ENCODE data around the gene NKD1.
"Not testable (repeated sequence)": the region's sequence is repeated elsewhere in the genome, so short reads cannot be mapped to it uniquely, and the experiment has no call there.

NKD1 gene

DNA sequence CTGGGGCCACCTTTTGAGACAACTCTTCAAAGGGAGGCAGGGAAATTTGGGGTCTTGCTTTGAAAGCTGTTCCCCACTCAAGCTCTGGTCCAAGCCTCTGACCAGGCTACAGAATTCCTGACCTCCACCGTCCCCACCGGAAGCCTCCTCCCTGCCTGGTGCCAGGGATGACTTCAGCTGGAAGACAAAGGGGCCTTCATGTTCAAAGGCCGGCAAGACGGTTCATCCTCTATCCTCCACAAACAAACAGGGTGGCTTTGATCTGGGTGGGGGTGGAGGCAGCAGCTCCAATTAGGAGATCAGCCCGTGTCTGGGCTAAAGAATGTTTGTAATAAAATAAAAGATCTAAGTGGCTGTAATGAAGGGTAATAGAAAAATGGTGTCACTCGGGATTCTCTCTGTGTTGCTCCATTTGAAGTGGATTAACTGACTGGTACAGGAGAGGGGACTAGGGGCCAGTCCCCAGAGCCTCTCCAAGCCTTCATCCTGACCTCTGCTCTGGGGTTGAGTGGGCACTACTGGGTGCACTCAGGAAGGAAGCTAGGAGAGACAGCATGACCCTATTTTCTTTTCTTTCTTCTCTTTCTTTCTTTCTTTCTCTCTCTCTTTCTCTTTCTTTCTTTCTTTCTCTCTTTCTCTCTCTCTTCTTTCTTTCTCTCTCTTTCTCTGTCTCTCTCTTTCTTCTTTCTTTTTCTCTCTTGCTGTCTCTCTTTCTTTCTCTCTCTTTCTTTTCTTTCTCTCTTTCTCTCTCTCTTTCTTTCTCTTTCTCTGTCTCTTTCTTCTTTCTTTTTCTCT, 27.5 kb upstream of the NKD1 start:
- no peak for DNase-seq

DNA sequence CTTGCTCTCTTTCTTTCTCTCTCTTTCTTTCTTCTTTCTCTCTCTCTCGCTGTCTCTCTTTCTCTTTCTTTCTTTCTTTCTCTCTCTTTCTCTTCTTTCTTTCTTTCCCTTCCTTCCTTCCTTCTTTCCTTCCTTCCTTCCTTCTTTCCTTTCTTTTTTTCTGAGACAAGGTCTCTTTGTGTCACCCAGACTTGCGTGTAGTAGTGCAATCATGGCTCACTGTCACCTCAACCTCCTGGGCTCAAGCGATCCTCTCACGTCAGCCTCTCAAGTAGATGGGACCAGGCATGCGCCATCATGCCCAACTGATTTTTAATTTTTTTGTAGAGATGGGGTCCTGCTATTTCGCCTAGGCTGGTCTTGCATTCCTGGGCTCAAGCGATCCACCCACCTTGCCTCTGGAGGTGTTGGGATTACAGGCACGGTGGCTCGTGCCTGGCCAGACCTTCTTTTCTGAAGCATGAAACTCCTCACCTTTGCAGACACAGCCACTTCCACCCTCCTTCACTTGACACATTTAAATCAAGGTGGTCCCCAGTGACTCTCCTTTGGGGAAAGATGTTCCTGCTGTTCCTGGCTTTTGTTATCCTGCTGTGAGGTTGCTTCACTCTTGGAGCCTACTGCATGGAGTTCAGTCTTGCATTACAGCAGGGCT, 26.8 kb upstream of the NKD1 start:
- no peak for DNase-seq

DNA sequence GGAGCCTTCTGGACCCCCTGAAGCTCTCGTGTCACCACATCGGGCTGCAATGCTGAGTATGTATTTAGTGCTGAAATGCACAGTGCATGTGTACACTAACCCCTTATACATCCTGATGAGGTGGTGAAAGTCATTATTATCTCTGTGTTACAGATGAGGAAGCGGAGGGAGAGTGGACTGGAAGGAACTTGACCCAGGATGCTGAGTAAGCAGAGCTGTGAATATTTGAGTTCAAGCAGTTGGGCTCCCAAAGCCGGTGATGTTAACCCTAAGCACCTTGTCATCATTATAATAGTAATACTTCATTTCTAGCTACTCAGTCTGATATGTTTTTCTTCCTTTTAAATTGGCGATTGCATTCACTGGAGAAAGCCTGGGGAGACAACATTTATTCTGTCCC, 25.9 kb upstream of the NKD1 start:
- DNase-seq = no peak

DNA sequence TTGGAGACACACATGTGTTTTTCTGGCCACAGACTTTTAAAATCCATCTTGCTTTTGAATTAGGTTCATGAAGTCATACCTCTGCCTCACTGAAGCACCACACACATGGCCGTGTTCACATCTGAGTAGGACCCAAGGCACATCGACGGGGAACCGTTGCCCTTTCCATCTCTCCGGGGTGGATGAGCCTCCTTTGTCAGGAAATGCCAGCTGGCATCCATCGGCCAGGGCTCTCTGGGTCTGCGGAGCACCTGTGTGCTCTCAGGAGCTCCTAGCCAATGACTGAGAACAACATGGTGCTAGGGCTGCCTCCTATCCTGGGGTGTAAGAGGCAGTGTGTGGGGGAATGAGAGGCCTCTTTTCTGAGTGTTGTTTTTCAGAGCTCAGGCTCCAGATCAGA, 24.5 kb upstream of the NKD1 start:
- no peak for DNase-seq

DNA sequence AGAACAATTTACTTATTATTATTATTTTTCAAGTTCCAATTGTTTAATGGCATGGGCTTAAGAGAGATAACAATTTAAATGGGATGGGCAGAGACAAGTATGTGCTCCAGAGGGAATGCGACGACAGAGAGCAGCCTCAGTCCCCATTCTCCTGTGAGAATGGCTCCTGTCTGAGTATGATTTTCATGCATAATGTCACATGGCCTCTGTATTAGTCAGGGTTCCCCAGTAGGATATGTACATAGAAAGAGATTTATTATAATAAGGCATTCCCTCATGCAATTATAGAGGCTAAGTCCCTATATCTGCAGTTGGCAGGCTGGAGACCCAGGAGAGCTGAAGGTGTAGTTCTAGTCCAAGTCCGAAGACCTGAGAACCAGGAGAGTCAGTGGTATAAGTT, 22.9 kb upstream of the NKD1 start:
- DNase-seq = no peak

DNA sequence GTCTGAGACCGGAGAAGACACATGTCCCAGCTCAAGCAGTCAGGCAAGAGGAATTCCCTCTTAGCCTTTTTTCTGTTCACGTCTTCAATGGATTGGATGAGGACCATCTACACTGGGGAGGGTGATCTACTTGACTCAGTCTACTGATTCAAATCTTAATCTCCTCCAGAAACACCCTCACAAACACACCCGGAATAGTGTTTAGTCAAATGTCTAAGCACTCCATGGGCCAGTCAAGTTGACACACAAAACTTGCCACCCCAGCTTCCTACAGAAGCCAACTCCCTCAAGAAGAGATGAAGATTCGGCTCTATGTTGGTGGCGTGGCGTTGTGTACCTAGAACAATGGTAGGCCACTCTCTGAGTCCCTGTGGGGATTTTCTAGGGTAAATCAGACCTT, 22.5 kb upstream of the NKD1 start:
- no peak for DNase-seq

DNA sequence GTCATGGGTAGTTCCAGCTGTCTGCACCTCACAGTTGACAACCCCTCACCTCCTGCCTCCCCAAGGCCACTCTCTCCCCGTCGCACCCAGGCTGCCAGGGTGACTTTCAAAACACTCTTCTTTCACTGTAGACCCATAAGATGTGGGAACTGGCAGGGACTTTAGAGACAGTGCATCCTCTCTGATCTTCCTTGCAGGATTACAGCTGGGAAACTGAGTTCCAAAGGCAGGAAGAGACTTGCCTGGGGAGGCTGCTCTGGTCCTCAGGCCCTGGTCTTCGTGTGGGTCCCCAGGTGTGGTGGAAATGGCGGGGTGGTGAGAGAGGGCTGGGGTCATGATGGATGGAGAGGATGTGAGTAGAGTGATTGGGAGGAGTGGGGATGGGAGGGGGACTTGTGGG, 21.9 kb upstream of the NKD1 start:
- no peak for DNase-seq

DNA sequence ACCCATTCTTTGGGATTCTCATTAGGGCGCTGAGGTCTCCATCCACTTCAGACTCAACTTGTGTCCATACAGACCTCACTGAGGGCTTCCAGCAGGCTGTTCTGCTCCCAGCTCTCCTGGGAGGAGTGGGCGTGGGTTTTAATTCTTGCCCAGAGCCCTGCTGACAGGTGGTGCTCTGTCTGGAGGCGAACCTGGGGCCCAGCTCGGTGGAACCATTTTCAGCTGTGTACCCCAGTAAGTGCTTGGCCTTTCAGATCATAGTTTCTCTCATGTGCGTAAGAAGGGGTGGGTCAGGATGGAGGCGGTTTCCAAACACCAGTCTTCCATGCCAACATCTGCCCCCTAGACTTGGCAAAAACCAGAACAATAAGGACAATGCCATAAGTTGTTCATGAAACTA, 21.4 kb upstream of the NKD1 start:
- DNase-seq = no peak

DNA sequence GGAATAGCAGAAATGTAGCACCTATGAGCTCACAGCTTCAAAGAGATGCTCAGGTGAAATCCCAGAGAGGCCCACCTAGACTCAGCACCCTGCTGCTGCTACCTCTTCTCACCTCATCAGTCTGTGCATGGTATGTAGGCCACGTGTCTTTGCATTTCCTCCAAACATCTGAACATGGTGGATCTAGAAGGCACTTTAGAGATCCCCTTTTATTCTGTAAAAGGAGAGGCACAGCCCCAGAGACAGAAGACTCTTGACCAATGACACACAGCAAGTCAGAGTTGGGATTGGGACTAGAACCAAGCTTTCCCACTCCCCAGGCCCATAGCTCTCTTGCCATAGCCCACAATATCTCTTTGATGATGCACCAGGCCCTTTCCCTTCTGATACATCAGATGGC, 19.4 kb upstream of the NKD1 start:
- DNase-seq = no peak

DNA sequence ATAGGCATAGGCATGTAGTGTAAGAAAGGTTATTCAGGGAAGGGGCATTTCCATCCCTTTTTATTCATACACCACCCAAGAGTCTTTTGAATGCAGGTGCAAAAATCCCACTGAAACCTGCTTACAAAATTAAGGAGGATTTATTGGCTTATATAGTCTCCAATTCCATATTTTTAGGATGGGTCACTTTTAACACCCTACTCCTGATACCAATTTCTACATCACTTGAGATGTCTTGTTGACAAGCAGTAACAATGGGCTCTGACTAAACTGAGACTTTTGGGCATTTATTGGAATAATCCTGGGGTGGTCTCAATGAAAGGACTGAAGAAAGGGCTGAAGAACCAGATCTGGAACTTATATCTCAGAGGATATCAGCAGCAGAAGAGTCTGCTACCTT, 18.9 kb upstream of the NKD1 start:
- no peak for DNase-seq

DNA sequence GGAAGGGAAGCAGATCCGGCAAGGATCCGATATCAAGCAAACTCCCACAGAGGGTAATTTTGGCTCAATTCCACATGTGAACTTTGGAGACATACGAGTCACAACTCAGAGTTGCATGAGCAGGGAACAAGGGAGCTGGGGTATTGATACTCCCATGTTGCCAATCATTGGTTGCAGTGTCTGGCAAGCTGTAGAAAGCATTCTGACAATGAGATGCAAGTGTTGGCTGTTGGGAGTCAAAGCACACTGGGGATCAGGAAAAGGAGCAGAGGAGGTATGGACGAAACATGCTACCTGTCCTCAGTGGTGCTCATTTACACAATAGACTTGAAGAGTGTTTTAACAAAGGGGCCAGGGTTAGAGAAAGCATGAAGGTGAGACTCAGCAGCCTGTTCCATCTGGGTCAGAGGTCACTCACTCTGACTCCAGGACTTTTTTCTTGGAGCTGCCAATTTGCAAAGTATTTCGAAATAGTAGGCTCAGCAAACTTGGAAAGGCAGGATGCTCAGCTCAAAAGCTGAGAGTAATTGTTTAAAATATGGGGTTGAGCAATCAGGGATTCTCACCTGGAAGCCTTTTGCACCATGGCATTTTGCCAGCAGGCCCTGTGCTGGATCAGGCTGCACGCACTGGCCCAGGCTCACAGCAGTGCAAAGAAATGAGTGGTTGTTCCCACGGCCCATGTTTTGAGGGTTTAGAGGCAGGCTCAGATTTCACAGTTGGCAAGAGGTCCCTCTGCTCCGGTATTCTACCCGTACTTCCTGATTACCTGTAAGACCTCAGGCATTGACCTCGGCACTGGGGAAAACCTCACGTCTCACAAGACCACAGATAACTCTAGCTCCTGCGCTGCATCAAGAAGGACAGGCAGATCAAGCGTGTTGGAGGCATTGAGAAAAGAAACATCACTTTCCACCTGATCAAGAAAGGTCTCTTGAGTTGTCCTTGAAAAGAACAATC, 17.6 kb upstream of the NKD1 start:
- no peak for DNase-seq

DNA sequence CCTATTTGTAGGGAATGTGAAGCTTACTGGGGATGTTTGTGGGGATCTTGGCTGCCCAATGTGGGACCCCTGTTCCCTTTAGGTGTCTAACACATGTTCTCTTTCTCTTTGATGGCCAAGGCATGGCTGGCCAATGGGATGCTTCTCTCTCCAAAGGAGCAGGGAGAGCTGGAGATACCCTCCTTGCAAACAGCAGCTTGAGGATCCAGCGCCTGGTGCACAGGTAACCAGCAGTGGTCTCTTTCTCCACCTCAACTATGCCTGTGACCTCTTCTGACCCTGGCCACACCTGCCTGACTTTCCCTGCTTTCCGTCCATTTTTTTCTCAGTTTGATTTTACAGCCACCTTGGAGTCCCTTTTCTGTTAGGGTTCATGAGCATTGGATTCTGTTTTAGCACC, 16.8 kb upstream of the NKD1 start:
- no peak for DNase-seq

DNA sequence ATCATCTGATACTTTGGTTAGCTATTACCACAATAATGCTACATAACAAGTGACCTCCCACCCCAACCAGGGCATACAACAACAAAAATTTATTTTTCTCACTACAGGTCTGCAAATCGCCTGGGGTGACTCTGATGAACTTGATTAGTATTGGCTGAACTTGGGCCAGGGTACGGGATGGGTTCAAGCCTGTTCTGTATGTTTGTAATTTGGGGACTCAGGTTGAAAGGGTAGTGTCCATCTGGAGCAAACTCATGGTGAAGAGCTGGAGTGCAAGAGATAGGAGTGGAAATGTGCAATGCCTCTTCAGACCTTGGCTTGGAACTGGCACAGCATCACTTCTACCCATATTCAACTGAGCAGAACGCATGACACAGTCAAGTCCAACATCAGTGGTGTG, 16.3 kb upstream of the NKD1 start:
- DNase-seq = no peak

DNA sequence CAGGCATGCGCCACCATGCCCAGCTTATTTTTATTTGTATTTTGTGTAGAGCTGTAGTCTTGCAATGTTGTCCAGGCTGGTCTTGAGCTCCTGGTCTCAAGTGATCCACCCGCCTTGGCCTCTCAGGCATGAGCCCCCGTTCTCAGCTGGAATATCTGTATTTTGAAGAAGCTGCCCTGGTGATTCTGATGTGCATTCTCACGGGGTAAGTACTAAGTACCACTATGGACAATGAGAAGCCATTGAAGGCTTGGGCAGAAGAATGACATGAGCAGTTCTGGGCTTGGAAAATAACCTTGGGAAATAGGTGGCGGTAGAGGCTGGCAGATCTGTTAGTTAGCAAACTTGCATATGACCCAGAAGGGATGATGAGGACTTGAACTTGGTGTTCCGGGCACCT, 15.6 kb upstream of the NKD1 start:
- no peak for DNase-seq

DNA sequence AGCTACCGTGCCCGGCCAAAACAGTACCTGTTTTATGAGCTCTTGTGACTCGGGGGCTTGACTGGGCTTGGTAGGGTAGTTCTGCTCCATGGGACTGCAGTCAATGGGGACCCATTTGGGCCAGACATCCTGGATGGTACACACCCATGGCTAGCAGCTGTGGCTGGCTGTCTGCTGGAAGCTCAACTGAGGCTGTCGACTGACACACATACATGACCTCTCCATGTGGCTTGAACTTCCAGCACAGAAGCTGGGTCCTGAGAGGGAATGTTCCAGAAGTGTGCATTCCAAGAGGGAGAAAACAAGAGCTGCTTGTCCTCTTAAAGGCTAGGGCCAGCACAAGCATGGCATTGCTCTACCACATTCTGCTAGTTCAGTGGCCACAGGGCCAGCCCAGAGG, 14.9 kb upstream of the NKD1 start:
- DNase-seq = no peak

DNA sequence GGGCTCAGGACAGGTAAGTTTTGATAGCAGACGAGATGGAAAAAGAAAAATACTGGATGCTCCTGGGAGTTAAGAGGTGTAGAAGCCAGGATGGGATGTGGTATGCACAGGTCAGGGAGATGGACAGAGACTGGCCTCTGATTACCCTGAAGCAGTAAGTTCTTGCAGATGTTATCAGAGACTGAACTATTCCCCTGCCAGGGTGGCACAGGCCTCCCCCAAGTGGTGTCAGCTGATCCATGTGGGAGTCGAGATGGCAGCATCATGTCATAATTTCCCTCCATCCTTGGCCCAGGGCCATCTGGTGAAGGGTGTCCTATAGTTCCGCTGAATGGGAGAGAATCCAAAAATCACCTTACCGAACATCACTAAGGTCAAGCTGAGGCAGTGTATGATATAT, 14.1 kb upstream of the NKD1 start:
- DNase-seq = no peak

DNA sequence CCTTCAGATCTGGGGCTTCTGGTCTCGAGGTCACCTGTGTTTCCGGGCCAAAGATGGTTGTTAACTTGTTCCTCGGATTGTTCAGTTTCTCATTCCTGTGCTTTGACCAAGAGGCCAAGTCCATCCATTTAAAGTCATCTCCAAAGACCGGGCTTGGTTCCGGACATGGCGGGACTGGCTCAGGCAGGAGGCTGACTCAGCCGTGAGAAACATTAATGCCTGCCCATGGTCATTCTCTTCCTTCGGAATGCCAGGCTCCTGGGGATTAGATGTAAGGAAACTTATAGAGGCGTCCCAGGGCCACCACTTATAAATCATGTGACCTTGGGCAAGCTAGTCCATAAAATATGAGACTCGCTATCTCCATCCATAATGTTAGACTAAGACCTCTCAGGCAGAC, 13.6 kb upstream of the NKD1 start:
- DNase-seq = no peak

DNA sequence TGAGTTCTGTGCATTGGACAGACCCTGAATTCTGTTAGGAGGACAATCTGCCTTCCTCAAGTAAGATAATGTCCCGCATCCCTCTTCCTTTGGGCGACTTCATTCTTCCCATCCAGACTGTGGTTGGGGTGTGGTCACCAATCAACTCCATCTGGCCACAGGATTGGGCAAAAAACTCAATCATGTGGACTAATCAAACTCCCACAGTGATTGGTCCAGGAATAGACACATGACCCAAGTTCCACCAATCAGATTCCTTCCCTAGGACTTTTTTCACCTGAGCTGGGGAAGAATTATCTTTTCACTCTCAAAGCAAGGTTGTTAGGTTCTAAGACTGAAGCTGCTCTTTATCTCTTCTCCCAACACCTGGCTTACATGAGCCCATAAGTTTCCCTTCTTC, 13.2 kb upstream of the NKD1 start:
- DNase-seq = no peak

DNA sequence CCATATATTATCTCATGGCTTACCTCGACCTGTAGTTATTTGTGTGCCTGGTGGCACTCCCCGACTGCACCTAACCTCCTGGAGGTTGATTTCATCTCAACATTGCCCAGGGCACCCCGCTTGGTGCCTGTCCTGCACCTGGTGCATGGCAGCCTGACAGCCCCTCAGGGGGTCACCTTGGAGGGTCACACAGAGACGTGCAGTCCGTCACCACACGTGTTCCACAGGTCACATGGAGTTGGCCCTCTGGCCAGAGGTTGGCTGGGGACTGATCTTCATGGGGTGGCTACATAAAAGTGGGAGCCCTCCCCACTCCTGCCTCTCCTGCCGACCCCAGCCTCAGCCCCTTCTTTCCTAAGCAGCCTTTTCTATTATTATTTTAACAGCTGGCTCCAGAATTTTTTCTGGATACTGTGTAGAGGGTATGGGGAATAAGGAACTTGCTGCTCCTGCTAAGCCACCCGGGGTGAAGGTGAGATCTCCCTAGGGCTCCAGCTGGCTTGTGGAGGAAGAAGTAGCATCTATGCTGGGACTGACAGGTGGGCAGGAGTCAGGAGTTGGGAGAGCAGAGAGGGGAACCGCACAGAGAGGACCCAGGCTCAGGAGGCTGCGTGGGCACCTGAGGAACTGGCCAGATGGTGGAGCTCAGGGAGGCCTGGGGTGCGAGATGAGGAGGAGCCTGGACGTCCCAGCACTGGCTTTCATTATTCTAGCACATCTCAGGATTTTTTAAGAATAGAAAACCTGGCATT, 12.5 kb upstream of the NKD1 start:
- DNase-seq = no peak

DNA sequence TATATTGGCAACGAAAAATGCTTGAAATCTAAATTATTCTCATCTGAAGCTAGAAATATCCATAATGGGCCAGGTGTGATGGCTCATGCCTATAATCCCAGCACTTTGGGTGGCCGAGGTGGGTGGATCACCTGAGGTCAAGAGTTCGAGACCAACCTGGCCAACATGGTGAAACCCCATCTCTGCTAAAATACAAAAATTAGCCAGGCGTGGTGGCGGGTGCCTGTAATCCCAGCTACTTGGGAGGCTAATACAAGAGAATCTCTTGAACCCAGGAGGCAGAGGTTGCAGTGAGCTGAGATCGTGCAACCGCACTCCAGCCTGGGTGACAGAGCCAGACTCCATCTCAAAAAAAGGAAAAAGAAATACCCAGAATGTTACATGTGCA, 11.9 kb upstream of the NKD1 start:
- not testable (repeated sequence) for DNase-seq

DNA sequence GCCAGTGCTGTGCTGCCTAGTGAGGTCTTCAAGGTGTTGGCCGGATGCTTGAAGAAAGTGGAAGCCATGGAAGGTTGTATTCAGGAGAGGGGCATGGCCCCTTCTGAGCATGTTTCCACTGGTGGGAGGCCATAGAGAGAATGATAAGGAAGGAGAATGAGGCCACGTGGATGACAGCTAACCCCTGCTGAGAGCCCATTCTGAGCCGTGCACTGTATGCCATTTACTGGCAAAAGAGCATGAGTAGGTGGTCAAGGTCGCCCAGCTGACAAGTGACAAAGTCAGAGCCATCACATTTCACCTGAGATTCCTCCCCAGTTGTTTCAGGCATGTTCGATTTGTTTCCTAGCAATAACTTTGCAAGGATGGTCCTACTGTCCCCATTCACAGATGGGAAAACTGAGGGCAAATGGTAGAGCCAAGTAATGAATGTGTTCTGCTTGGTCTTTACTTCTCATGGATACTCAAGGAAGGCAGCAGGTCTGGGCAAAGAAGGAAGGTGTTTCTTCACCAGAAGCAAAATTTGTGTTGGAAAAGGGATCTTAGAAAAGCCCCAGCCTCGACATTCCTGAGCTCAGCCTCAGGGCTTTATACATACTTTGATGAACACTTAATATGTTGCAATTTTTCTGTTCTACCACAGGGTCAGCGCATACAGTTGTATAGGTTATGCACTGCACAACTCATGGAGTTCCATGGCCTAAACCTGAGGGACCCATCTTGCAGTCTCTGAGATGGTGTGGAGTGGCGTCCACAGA, 10.5 kb upstream of the NKD1 start:
- no peak for DNase-seq

DNA sequence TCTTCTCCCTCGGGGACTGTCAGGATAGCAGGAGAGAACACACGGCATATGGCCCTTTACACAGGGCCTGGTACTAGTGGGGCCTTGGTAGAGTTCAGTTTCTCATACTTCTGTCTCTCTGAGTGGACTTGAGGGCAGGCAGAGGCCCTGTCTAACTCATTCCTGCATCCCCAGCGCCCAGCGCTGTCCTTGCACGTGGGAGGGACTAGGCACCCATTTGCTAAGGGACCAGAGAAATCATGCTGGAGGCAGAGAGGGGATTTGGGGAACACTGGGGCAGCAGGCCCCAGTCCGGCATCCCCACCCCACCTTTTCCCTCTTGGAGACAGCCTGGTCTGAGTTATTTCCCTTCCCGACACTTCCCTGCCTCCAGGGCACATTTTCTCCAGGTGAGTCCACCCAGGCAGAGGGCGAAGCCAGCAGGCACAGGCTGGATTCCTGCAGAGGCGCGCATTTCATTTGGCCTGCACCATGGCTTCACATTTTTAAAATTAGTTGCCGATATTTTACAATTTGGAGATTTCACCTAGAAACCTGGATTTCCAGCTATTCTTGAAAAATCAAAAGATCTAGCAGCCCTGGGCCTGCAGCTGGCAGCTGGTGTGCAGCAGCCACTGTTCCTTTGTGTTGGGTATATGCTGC, 9.7 kb upstream of the NKD1 start:
- no peak for DNase-seq
